PC-9 (cell line): ENCODE data around the gene ARMC9. TPM values are rescaled to one million over a fixed set of nuclear protein-coding genes. Genes with fewer than 3 reads are reported as not detected.
A peak's percentile ranks its signal among the peaks of the same experiment; 100 is the strongest.

ENCODE experiments used
- BruUV-seq: library from RNA; stranded (reverse); fragments of 400-500 nt; replicated peaks from 2 replicates; lab custom pipeline; 2021; lab: Mats Ljungman, UMichigan
- CTCF ChIA-PET: fragments of 300-600 bp; sonication (Branson Sonifier 250); formaldehyde crosslinking; loops from one replicate; lab custom pipeline; 2022; ENCODE audit warnings: antibody characterized with exemption; lab: Charles Lee
- POLR2A ChIA-PET: fragments of 300-600 bp; sonication (Branson Sonifier 250); formaldehyde crosslinking; loops from one replicate; lab custom pipeline; 2022; ENCODE audit warnings: antibody characterized with exemption; ENCODE audit not compliant: unreplicated experiment; lab: Charles Lee
- DNase-seq, 2 experiments: peaks; one replicate each; pipeline versions ENCODE4 v3.0.0 to v3.0.0-alpha.2; 2015 to 2022; ENCODE audit warnings: mixed read lengths in 1 of 2
- H2AFZ ChIP-seq: fragments of 200-600 bp; sonication (generic); 2 replicates; pipeline ENCODE4 v1.8.1; 2017; ENCODE audit warnings: antibody characterized with exemption
- H3F3A ChIP-seq: fragments of 200-600 bp; sonication (generic); 2 replicates; pipeline ENCODE4 v1.8.1; 2017; ENCODE audit warnings: antibody characterized with exemption, mild to moderate bottlenecking, low read depth; ENCODE audit not compliant: insufficient read depth
- H3K27ac ChIP-seq: fragments of 200-600 bp; sonication (generic); 2 replicates; pipeline ENCODE4 v1.6.1; 2016; ENCODE audit warnings: mixed run types
- H3K27me3 ChIP-seq: fragments of 200-600 bp; sonication (generic); 2 replicates; pipeline ENCODE4 v1.6.1; 2016; ENCODE audit warnings: low read depth, mixed run types; ENCODE audit not compliant: insufficient read depth
- H3K36me3 ChIP-seq: fragments of 200-600 bp; sonication (generic); 2 replicates; pipeline ENCODE4 v1.6.1; 2016; ENCODE audit warnings: low read depth, mixed run types
- H3K4me1 ChIP-seq: fragments of 200-600 bp; sonication (generic); replicated peaks from 2 replicates; pipeline ENCODE4 v1.6.1; 2016; ENCODE audit warnings: mixed run types; ENCODE audit not compliant: insufficient read depth
- H3K4me2 ChIP-seq: fragments of 200-600 bp; sonication (generic); 2 replicates; pipeline ENCODE4 v1.6.1; 2017; ENCODE audit warnings: mixed run types
- H3K4me3 ChIP-seq: fragments of 200-600 bp; sonication (generic); 2 replicates; pipeline ENCODE4 v1.6.1; 2016; ENCODE audit warnings: mixed run types
- H3K79me2 ChIP-seq: fragments of 200-600 bp; sonication (generic); 2 replicates; pipeline ENCODE4 v1.6.1; 2017; ENCODE audit warnings: low read depth, mixed run types
- H3K9me2 ChIP-seq: fragments of 200-600 bp; sonication (generic); 2 replicates; pipeline ENCODE4 v1.8.1; 2017; ENCODE audit warnings: mild to moderate bottlenecking; ENCODE audit not compliant: insufficient read depth
- H3K9me3 ChIP-seq: fragments of 200-600 bp; sonication (generic); 2 replicates; pipeline ENCODE4 v1.8.1; 2016; ENCODE audit warnings: low read depth; ENCODE audit not compliant: insufficient read depth
- H4K20me1 ChIP-seq: fragments of 200-600 bp; sonication (generic); 2 replicates; pipeline ENCODE4 v1.8.1; 2017; ENCODE audit not compliant: insufficient read depth
- EZH2 ChIP-seq: fragments of 200-600 bp; sonication (generic); IDR thresholded peaks from 2 replicates; pipeline ENCODE4 v1.8.0; 2017; ENCODE audit warnings: antibody characterized with exemption, low read depth
- intact Hi-C: fragments of 100-400 bp; cut with micrococcal nuclease; formaldehyde crosslinking; loops from one replicate; pipeline ENCODE4 v1.10.0; 2022; ENCODE audit not compliant: unreplicated experiment
- total RNA-seq: library from RNA; stranded (reverse); gene quantifications from 2 replicates; pipeline ENCODE4 v1.2.3, GENCODE V29; 2021
- TF ChIP-seq, protein P1 (sequence below): fragments of 200-600 bp; sonication (generic); conservative IDR thresholded peaks from 2 replicates; pipeline ENCODE4 v1.6.1; 2017; ENCODE audit warnings: mixed run types, antibody characterized with exemption, mild to moderate bottlenecking, moderate library complexity

The ARMC9 gene
- total RNA-seq, 1 experiment from 2014 or later: 23.4 TPM

DNA sequence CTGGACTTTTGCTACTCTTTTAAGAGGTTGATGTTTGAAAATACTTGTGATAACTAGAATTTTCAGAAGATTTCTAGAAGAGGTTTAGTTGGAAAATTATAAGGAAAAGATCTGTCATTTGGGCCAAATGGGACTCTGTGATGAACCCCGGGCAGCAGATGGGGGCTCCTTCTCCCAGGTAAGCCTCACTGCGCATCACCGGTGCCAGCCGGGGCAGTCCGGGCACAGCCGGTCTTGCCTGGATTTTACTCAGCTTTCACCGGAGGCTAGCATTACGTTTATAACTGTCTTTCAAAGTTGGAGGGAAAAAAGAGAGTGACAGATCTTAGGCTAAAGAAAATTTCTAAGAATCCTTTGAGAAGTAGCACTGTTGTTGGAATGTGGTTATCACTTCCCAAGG is 99.7 kb downstream of the ARMC9 start:
- DNase-seq: no peak
- no peak overlapping the region for H2AFZ ChIP-seq
- TF ChIP-seq, protein P1, sequence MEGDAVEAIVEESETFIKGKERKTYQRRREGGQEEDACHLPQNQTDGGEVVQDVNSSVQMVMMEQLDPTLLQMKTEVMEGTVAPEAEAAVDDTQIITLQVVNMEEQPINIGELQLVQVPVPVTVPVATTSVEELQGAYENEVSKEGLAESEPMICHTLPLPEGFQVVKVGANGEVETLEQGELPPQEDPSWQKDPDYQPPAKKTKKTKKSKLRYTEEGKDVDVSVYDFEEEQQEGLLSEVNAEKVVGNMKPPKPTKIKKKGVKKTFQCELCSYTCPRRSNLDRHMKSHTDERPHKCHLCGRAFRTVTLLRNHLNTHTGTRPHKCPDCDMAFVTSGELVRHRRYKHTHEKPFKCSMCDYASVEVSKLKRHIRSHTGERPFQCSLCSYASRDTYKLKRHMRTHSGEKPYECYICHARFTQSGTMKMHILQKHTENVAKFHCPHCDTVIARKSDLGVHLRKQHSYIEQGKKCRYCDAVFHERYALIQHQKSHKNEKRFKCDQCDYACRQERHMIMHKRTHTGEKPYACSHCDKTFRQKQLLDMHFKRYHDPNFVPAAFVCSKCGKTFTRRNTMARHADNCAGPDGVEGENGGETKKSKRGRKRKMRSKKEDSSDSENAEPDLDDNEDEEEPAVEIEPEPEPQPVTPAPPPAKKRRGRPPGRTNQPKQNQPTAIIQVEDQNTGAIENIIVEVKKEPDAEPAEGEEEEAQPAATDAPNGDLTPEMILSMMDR: no peak
- no peak for TF ChIP-seq EZH2
- H3K4me2 ChIP-seq: no peak overlapping the region
- ChIA-PET CTCF (interaction anchor here (1.1 kb wide), 1 partner anchor 102 kb away, joined by 6 read pairs; no protein-coding TSS in a partner anchor), POLR2A (interaction anchor here (0.6 kb wide), 1 partner anchor 114 kb away, joined by 18 read pairs; no protein-coding TSS in a partner anchor)
- peaks cover 28% of the 10 kb centered on the region; the same call in 1 of the 2 replicates for H3F3A ChIP-seq
- H3K27ac ChIP-seq: no peak overlapping the region
- H3K9me3 ChIP-seq: no peaks in the 10 kb centered on the region
- no peak overlapping the region for H3K4me3 ChIP-seq
- BruUV-seq: no TSS peak
- no peaks in the 10 kb centered on the region for H3K9me2 ChIP-seq
- no peaks in the 10 kb centered on the region for H3K36me3 ChIP-seq
- H3K27me3 ChIP-seq: no peaks in the 10 kb centered on the region
- no peaks in the 10 kb centered on the region for H3K79me2 ChIP-seq
- H4K20me1 ChIP-seq: no peaks in the 10 kb centered on the region
- peaks cover 34% of the 10 kb centered on the region for H3K4me1 ChIP-seq
- intact Hi-C loops: no loop called here

DNA sequence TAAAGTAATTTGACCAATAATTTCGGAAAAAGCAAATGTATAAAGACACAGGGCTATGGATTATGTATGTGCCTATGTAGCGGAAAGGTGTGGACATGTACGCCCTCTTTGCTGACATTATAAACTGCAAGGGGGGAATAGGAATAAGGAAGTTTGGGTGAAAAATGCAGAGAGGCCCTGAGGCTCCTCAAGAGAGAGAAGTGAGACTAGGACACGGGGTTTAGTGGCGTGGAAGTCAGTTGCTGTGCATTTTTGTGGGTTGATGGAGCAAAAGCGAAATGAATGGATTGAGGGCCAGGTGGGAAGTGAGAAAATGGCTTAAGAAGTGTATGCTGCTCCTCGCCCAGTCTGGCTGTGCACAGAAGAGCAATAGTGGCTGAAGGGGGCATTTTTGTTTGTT is 100.8 kb downstream of the ARMC9 start:
- H3K9me3 ChIP-seq: no peaks in the 10 kb centered on the region
- H3K36me3 ChIP-seq: no peaks in the 10 kb centered on the region
- BruUV-seq: no TSS peak
- H3K4me1 ChIP-seq: peaks cover 34% of the 10 kb centered on the region
- H4K20me1 ChIP-seq: no peaks in the 10 kb centered on the region
- intact Hi-C loops: no loop called here
- H3K4me3 ChIP-seq: no peak overlapping the region
- H3K79me2 ChIP-seq: no peaks in the 10 kb centered on the region
- no peaks in the 10 kb centered on the region for H3K9me2 ChIP-seq
- POLR2A ChIA-PET: no interaction called here
- TF ChIP-seq, protein P1: no peak
- no peak for TF ChIP-seq EZH2
- peak in 1 of 2 experiments; percentile 37 for DNase-seq
- H3K27me3 ChIP-seq: no peaks in the 10 kb centered on the region
- CTCF ChIA-PET: interaction anchor here (1.0 kb wide), 1 partner anchor 97 kb away, joined by 9 read pairs; no protein-coding TSS in a partner anchor
- no peak overlapping the region for H2AFZ ChIP-seq
- H3F3A ChIP-seq: peaks cover 28% of the 10 kb centered on the region; the same call in 1 of the 2 replicates
- H3K27ac ChIP-seq: peak overlapping the region; percentile 78
- H3K4me2 ChIP-seq: peak overlapping the region; percentile 5; the same call in 1 of the 2 replicates

DNA sequence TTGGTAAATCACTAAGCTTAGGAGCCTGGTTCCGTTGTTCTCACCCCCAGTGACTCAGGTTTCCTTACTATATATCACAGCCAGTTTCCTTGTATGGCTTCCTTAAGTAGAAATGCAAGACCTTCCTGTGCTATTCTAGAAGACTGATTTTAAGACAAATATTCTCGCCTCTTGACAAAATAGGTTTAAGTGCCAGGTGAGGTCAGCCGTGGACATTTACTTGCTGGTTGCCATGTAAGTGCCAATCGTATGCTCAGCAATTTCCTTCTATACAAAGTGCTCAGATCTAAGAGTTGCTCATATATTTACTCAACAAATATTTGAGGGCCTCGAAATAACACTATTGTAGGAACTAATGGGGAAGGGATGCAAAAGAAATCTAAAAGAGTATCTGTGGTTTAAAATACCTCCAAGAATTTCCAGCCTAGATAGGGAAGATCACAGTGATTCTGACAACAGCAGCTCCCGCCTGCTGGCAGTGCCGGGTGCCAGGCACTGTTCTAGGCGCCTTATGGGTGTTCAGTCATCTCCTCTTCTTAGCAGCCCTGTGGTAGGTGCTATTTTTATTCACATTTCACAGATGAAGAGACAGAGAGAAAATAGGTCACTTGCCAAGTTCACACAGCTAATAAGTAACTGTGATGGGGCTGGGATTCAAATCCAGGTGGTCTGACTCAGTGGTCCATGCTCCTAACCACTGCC is 101.7 kb downstream of the ARMC9 start:
- H3K4me3 ChIP-seq: no peak overlapping the region
- no peaks in the 10 kb centered on the region for H3K9me2 ChIP-seq
- H3K36me3 ChIP-seq: no peaks in the 10 kb centered on the region
- BruUV-seq: no TSS peak
- peaks cover 34% of the 10 kb centered on the region for H3K4me1 ChIP-seq
- no peaks in the 10 kb centered on the region for H4K20me1 ChIP-seq
- intact Hi-C loops: no loop called here
- no peak for TF ChIP-seq EZH2
- TF ChIP-seq, protein P1: no peak
- peak in 1 of 2 experiments; percentile 96 for DNase-seq
- H3K9me3 ChIP-seq: no peaks in the 10 kb centered on the region
- POLR2A ChIA-PET: no interaction called here
- CTCF ChIA-PET: interaction anchor here (0.6 kb wide), 1 partner anchor 30 kb away, joined by 6 read pairs; no protein-coding TSS in a partner anchor
- no peaks in the 10 kb centered on the region for H3K79me2 ChIP-seq
- peaks cover 28% of the 10 kb centered on the region; the same call in 1 of the 2 replicates for H3F3A ChIP-seq
- peak overlapping the region; percentile 5 for H3K4me2 ChIP-seq
- no peaks in the 10 kb centered on the region for H3K27me3 ChIP-seq
- no peak overlapping the region for H2AFZ ChIP-seq
- H3K27ac ChIP-seq: peak overlapping the region; percentile 78
